ENCODE data around the gene ANK3. TPM values are rescaled to one million over a fixed set of nuclear protein-coding genes. Genes with fewer than 3 reads are reported as not detected.

ANK3 gene
- total RNA-seq, 2 experiments from 2014 or later: 60.5 to 61.9 TPM

- Histone ChIP-seq H3K9me3 (ENCODE audit: control insufficient read depth in 1 of 2, insufficient read depth in 1 of 2, low read length in 2 of 2) (no peaks in the 10 kb centered on the region), H3K27me3 (ENCODE audit: control insufficient read depth in 1 of 2, insufficient read depth in 2 of 2, low read length in 2 of 2) (no peaks in the 10 kb centered on the region), H3K36me3 (ENCODE audit: insufficient read depth, low read length) (peaks cover 47% of the 10 kb centered on the region), H3K27ac (ENCODE audit: low read depth in 1 of 2, low read length in 2 of 2) (no peak overlapping the region), H3K4me3 (ENCODE audit: low read length) (no peak overlapping the region), H3K4me1 (ENCODE audit: insufficient read depth, low read length) (no peaks in the 10 kb centered on the region)
- Mint-ChIP-seq H3K4me3 (no peak overlapping the region), H3K4me1 (ENCODE audit: low read depth) (no peaks in the 10 kb centered on the region), H3K27me3 (no peaks in the 10 kb centered on the region), H3K36me3 (ENCODE audit: low read depth) (peaks cover 90% of the 10 kb centered on the region), H3K9me3 (no peaks in the 10 kb centered on the region), H3K27ac (no peak overlapping the region)
- no peak for TF ChIP-seq CTCF (IDR thresholded peaks at IDR 0.05)
- DNase-seq (no peak), ATAC-seq (ENCODE audit: poor library complexity) (no peak)
- intact Hi-C loops (cut with DNase I, micrococcal nuclease): no loop called here
- POLR2A ChIA-PET: no interaction called here
- CTCF ChIA-PET: interaction anchor here (0.8 kb wide), 1 partner anchor 15 kb away, joined by 6 read pairs; no protein-coding TSS in a partner anchor
Observed at GRCh38 chr10:60197206-60197605, 192.5 kb downstream of the ANK3 start.

- Mint-ChIP-seq H3K4me1 (ENCODE audit: low read depth) (no peaks in the 10 kb centered on the region), H3K4me3 (no peak overlapping the region), H3K9me3 (no peaks in the 10 kb centered on the region), H3K27ac (no peak overlapping the region), H3K27me3 (no peaks in the 10 kb centered on the region), H3K36me3 (ENCODE audit: low read depth) (peaks cover 89% of the 10 kb centered on the region)
- no peak for TF ChIP-seq CTCF (IDR thresholded peaks at IDR 0.05)
- no peak for DNase-seq
- Histone ChIP-seq H3K27ac (ENCODE audit: low read depth in 1 of 2, low read length in 2 of 2) (no peak overlapping the region), H3K9me3 (ENCODE audit: control insufficient read depth in 1 of 2, insufficient read depth in 1 of 2, low read length in 2 of 2) (no peaks in the 10 kb centered on the region), H3K27me3 (ENCODE audit: control insufficient read depth in 1 of 2, insufficient read depth in 2 of 2, low read length in 2 of 2) (no peaks in the 10 kb centered on the region), H3K4me1 (ENCODE audit: insufficient read depth, low read length) (no peaks in the 10 kb centered on the region), H3K36me3 (ENCODE audit: insufficient read depth, low read length) (peaks cover 45% of the 10 kb centered on the region), H3K4me3 (ENCODE audit: low read length) (no peak overlapping the region)
- ATAC-seq (ENCODE audit: poor library complexity): no peak
- ChIA-PET POLR2A (no interaction called here), CTCF (no interaction called here)
- intact Hi-C loops (cut with DNase I, micrococcal nuclease): no loop called here
Observed at GRCh38 chr10:60194421-60194820, 195.3 kb downstream of the ANK3 start.

- intact Hi-C loops (cut with DNase I, micrococcal nuclease): no loop called here
- H3K4me1 ChIP-seq (ENCODE audit: insufficient read depth, low read length): no peaks in the 10 kb centered on the region
- DNase-seq (no peak), ATAC-seq (ENCODE audit: poor library complexity) (no peak)
- peaks cover 38% of the 10 kb centered on the region for H3K36me3 ChIP-seq (ENCODE audit: insufficient read depth, low read length)
- H3K4me3 ChIP-seq (ENCODE audit: low read length): no peak overlapping the region
- H3K27me3 Mint-ChIP-seq: no peaks in the 10 kb centered on the region
- no peaks in the 10 kb centered on the region for H3K9me3 ChIP-seq (ENCODE audit: control insufficient read depth in 1 of 2, insufficient read depth in 1 of 2, low read length in 2 of 2)
- H3K27ac ChIP-seq (ENCODE audit: low read depth in 1 of 2, low read length in 2 of 2): no peak overlapping the region
- H3K27ac Mint-ChIP-seq: no peak overlapping the region
- H3K4me3 Mint-ChIP-seq: no peak overlapping the region
- peaks cover 89% of the 10 kb centered on the region for H3K36me3 Mint-ChIP-seq (ENCODE audit: low read depth)
- POLR2A ChIA-PET: no interaction called here
- no peaks in the 10 kb centered on the region for H3K27me3 ChIP-seq (ENCODE audit: control insufficient read depth in 1 of 2, insufficient read depth in 2 of 2, low read length in 2 of 2)
- H3K9me3 Mint-ChIP-seq: no peaks in the 10 kb centered on the region
- TF ChIP-seq CTCF (IDR thresholded peaks at IDR 0.05): no peak
- no peaks in the 10 kb centered on the region for H3K4me1 Mint-ChIP-seq (ENCODE audit: low read depth)
- CTCF ChIA-PET: interaction anchor here (0.7 kb wide), 1 partner anchor 593 kb away, joined by 3 read pairs; no protein-coding TSS in a partner anchor
Observed at GRCh38 chr10:60192946-60193345, 196.7 kb downstream of the ANK3 start.
